H7 (cell line): ENCODE data around the gene AQP2. TPM values are rescaled to one million over a fixed set of nuclear protein-coding genes. Genes with fewer than 3 reads are reported as not detected.

ENCODE experiments used
- DNase-seq: peaks from one replicate; pipeline ENCODE4 v3.0.0; 2012
- H3K27me3 ChIP-seq: 2 replicates; pipeline ENCODE4 v1.6.0; 2011; ENCODE audit warnings: mild to moderate bottlenecking, low read length; ENCODE audit not compliant: control insufficient read depth, insufficient read depth
- H3K36me3 ChIP-seq: replicated peaks from 2 replicates; pipeline ENCODE4 v1.5.1; 2011; ENCODE audit warnings: low read length; ENCODE audit not compliant: control insufficient read depth, insufficient read depth
- H3K4me3 ChIP-seq: 2 replicates; pipeline ENCODE4 v1.5.1; 2011; ENCODE audit warnings: low read depth, mild to moderate bottlenecking, control low read depth, low read length, moderate library complexity; ENCODE audit not compliant: insufficient read depth
- total RNA-seq: library from RNA; depleted of rRNA; stranded (reverse); fragments of >200 nt; shearing (Covaris generic); gene quantifications from 2 replicates; pipeline ENCODE4 v1.2.3, GENCODE V29; 2014

Gene AQP2
- total RNA-seq, 1 experiment from 2014 or later: not detected

- peak; percentile 31 for DNase-seq
- no peaks in the 10 kb centered on the region for H3K36me3 ChIP-seq
- H3K27me3 ChIP-seq: peaks cover 2% of the 10 kb centered on the region; the same call in 1 of the 2 replicates
- no peak overlapping the region for H3K4me3 ChIP-seq
These were observed 22.9 kb downstream of the AQP2 start for GRCh38 chr12:49973361-49973830.

- Histone ChIP-seq H3K36me3 (no peaks in the 10 kb centered on the region), H3K27me3 (peaks cover under 1% of the 10 kb centered on the region; the same call in 1 of the 2 replicates)
These were observed 23.7 kb downstream of the AQP2 start for GRCh38 chr12:49974231-49974675.

DNA sequence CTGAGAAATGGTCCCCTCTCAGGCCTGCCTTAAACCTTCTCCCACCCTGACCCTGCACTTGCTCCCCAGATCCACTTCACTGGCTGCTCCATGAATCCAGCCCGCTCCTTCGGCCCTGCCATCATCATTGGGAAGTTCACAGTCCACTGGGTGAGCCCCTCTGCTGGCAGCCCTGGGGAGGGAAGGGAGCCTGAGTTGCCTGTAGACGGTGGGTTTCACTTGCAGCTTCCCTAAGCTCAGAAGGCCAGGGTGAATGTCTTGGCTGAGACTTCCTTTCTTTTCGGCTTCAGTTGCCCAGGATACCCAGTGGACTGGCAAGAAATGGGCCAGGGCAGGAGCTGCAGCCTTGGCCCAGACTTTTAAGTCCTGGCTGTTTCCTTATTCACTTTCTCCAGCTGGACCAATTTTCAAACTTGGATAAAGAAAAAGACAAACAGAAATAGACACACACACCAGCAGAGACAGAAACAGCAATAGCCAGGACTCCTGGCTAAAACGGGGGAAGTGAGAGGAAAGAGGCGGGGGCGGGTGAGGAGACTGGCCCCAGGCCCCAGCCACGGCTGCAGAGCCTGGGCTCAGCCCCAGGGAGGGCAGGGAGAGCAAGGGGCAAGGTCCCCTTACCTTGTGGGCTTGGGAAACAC, 24.3 kb downstream of the AQP2 start:
- peak; percentile 52 for DNase-seq
- Histone ChIP-seq H3K36me3 (no peaks in the 10 kb centered on the region), H3K27me3 (no peaks in the 10 kb centered on the region), H3K4me3 (no peak overlapping the region)

More at GRCh38 chr12:49974231-49974675, 23.7 kb downstream of the AQP2 start:
- H3K4me3 ChIP-seq: no peak overlapping the region
- peak; percentile 81 for DNase-seq

DNA sequence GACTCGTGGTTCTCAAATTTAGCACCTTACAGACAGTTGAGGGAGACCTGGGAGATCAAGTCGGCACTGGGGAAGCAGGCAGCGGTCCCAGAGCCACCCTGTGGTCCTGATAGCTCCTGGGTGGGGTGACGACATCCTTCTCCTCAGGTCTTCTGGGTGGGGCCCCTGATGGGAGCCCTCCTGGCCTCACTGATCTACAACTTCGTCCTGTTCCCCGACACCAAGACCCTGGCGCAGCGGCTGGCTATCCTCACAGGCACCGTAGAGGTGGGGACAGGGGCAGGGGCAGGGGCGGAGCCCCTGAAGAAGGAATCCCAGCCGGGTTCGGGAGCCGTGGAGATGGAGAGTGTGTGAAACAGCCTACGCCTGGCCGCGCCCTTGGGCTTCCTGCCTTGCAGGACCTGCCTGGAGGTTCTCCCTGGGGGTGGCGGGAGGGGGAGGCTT, 24.8 kb downstream of the AQP2 start:
- H3K36me3 ChIP-seq: no peaks in the 10 kb centered on the region
- DNase-seq: peak; percentile 69
- H3K4me3 ChIP-seq: no peak overlapping the region
- H3K27me3 ChIP-seq: no peaks in the 10 kb centered on the region

DNA sequence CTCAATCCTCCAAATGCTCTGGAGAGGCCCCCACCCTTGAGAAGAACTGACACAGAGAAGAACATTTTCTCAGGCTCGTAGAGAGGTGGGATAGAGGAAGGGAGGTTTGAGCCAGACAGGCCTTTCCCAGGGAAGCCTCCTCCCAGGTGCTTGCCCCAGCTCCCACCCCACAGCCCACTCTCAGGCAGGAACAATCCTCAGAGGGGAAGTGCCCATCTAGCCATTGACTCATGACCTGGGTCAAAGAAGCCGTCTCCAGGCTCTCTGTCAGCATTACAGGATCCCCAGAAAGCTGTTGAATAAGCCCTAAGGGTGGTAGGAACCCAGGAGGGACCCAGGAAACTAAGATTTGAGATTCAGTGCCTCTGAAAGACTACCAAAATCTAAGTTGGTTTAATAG, 26.0 kb downstream of the AQP2 start:
- DNase-seq: peak; percentile 8
- H3K27me3 ChIP-seq: no peaks in the 10 kb centered on the region
- H3K4me3 ChIP-seq: no peak overlapping the region
- no peaks in the 10 kb centered on the region for H3K36me3 ChIP-seq

GRCh38 chr12:49978125-49978524, 27.6 kb downstream of the AQP2 start:
- H3K27me3 ChIP-seq: no peaks in the 10 kb centered on the region

DNA sequence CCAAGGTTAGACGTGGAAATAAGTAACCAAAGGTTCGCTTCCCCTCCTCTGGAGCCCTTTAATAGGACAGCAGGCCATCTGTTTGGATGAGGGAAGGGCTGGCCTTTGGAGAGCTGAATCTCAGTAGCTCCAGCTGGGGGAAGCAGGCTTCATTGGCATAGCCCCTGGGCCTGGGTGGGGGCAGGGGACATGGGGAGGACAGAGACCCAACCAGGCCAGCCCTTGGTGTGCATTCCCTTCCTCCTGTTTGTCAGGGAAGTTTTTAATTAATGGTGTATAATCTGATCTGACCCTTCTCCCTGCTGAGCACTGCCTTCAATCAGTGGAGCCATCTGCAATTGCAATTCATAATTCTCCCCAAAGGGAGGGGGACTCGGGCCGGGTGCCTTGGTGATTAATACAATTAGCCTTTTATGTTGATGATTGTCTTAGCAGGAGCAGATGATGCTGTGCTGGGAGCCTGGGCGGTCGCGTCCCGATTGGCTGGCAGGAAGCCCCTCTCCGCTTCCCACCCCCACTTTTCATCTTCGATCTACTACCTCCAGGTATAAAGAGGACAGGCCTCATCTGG, 28.6 kb downstream of the AQP2 start:
- H3K36me3 ChIP-seq: no peaks in the 10 kb centered on the region
- H3K27me3 ChIP-seq: no peaks in the 10 kb centered on the region
- no peak overlapping the region for H3K4me3 ChIP-seq
- peak; percentile 34 for DNase-seq

More at GRCh38 chr12:49978125-49978524, 27.6 kb downstream of the AQP2 start:
- H3K4me3 ChIP-seq: no peak overlapping the region
- H3K36me3 ChIP-seq: no peaks in the 10 kb centered on the region
- peak; percentile 4 for DNase-seq

GRCh38 chr12:49979791-49980190, 29.3 kb downstream of the AQP2 start:
- H3K27me3 ChIP-seq: no peaks in the 10 kb centered on the region
- DNase-seq: peak; percentile 4
- H3K36me3 ChIP-seq: no peaks in the 10 kb centered on the region
- no peak overlapping the region for H3K4me3 ChIP-seq

DNA sequence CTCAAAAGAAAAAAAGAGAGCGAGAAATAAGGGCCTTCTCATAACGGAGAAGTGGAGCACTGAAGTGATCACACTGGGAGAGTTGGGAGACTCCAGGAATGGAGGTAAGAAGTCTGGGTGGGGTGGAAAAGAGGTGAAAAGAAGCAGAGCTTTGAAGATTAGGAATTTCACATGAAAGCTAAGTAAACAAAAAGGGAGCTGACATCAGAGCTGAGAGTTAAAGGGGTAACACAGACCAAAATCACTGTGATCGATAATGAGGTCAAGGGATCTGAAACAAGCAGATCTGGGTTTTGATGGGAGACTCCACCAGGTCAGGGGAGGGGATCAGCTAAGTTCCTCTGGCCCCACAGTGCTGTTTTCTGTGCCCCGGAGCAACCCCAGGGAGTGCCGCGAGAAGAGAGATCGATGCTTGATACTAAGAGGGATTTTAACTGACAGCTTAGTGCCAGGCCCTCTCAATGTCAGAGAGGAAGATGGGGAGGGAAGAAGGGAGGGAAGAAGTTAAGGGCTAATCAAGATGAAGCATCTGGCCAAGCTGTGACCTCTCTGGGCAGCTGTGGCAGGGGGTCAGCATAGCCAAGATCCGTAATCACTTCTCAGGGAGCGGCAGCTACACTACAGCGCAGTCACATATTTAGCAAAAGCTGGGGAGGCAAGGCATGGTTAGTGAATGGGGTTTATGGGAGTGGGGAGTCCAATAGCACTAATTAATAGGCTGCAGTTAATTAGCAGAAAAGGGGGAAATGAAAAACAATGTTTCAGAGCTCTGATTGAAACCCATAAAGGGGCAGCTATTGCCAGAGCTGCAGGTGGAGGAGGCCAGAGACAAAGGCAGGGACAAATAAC, 30.2 kb downstream of the AQP2 start:
- Histone ChIP-seq H3K4me3 (no peak overlapping the region), H3K27me3 (no peaks in the 10 kb centered on the region), H3K36me3 (no peaks in the 10 kb centered on the region)
- DNase-seq: peak; percentile 13

- DNase-seq: no peak
- no peak overlapping the region for H3K4me3 ChIP-seq
- no peaks in the 10 kb centered on the region for H3K27me3 ChIP-seq
- no peaks in the 10 kb centered on the region for H3K36me3 ChIP-seq
These were observed 31.9 kb downstream of the AQP2 start for GRCh38 chr12:49982246-49983087.

DNA sequence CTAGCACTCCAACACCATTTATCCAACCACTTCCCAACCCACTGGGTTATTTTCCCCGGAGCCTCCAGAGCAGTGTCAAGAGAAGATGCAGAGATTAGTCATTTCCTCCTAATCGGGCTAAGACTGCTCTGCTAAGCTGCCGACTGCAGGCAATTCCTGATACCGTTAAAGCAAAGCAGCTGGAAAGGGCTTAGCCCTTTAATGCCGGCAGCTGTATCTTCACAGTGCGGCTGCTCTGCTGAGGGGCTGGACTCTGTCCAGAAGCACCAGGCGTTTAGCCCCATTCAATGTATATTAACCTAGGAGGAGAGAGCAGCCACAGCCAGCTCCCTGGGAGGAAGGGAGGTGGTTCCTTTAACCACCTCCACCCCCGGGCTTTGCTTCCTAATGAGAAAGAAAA, 33.4 kb downstream of the AQP2 start:
- no peaks in the 10 kb centered on the region for H3K27me3 ChIP-seq
- H3K4me3 ChIP-seq: no peak overlapping the region
- DNase-seq: peak; percentile 8
- peaks cover 2% of the 10 kb centered on the region for H3K36me3 ChIP-seq

GRCh38 chr12:49984476-49985359, 34.2 kb downstream of the AQP2 start:
- Histone ChIP-seq H3K4me3 (no peak overlapping the region), H3K36me3 (peaks cover 4% of the 10 kb centered on the region), H3K27me3 (no peaks in the 10 kb centered on the region)
- DNase-seq: peak; percentile 5

DNA sequence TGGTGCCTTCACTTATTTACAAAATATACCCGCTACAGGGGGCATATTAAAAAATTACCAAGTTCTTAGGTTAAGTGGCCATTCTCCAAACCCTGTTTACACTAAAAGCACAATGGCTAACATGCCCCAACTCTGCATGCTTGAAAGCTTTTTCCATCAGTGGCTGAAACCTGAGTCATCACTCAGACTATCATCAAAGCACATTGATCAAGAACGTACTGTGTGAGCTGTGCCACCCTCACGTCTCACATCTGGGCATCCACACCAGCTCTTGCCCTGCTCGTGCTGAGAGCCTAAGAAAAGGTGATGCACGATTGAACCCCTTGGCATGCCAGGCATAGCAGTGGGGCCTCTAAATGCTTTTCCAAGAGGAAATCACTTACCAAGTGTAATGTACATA, 35.4 kb downstream of the AQP2 start:
- no peak for DNase-seq
- H3K4me3 ChIP-seq: no peak overlapping the region
- H3K36me3 ChIP-seq: peaks cover 12% of the 10 kb centered on the region
- H3K27me3 ChIP-seq: no peaks in the 10 kb centered on the region
